ENCODE data around the gene MRPL20. TPM values are rescaled to one million over a fixed set of nuclear protein-coding genes. Genes with fewer than 3 reads are reported as not detected.
"Not testable (repeated sequence)": the region's sequence is repeated elsewhere in the genome, so short reads cannot be mapped to it uniquely, and the experiment has no call there.

Gene MRPL20
- total RNA-seq, 2 donors from 2014 or later: 72.8 to 85.9 TPM

- ATAC-seq (peak; percentile 50), DNase-seq (peak; percentile 76 to 91 (median 87))
- peaks cover 71% of the 10 kb centered on the region for H3K4me1 ChIP-seq
- intact Hi-C loops (cut with DNase I): no loop called here
- H3K27me3 ChIP-seq: no peaks in the 10 kb centered on the region
- peak overlapping the region; percentile 78 to 94 (median 93) for H3K27ac ChIP-seq
- TF ChIP-seq, protein P1, sequence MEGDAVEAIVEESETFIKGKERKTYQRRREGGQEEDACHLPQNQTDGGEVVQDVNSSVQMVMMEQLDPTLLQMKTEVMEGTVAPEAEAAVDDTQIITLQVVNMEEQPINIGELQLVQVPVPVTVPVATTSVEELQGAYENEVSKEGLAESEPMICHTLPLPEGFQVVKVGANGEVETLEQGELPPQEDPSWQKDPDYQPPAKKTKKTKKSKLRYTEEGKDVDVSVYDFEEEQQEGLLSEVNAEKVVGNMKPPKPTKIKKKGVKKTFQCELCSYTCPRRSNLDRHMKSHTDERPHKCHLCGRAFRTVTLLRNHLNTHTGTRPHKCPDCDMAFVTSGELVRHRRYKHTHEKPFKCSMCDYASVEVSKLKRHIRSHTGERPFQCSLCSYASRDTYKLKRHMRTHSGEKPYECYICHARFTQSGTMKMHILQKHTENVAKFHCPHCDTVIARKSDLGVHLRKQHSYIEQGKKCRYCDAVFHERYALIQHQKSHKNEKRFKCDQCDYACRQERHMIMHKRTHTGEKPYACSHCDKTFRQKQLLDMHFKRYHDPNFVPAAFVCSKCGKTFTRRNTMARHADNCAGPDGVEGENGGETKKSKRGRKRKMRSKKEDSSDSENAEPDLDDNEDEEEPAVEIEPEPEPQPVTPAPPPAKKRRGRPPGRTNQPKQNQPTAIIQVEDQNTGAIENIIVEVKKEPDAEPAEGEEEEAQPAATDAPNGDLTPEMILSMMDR (IDR thresholded peaks at IDR 0.05): peak in 5 of 7 experiments; percentile 12 to 42 (median 29)
- TF ChIP-seq POLR2A (IDR thresholded peaks at IDR 0.05): peak in 2 of 3 donors; percentile 38 to 50
- no peaks in the 10 kb centered on the region for H3K36me3 ChIP-seq (replicated peaks in 1 of 2; ENCODE audit: insufficient read depth in 1 of 2, low read depth in 2 of 2)
- H3K9me3 ChIP-seq: no peaks in the 10 kb centered on the region
- no peak overlapping the region for H3K4me3 ChIP-seq
- 8 to 30% methylated on average over 14 to 22 of the region's 35 CpGs for WGBS, 2 donors
Observed at GRCh38 chr1:1430114-1430982, 23.3 kb upstream of the MRPL20 start.

GRCh38 chr1:1429671-1430073, 22.6 kb upstream of the MRPL20 start:
- Histone ChIP-seq H3K27ac (peak overlapping the region; percentile 78 to 94 (median 93)), H3K36me3 (replicated peaks in 1 of 2; ENCODE audit: insufficient read depth in 1 of 2, low read depth in 2 of 2) (no peaks in the 10 kb centered on the region), H3K4me1 (peaks cover 64% of the 10 kb centered on the region), H3K9me3 (no peaks in the 10 kb centered on the region), H3K4me3 (no peak overlapping the region), H3K27me3 (no peaks in the 10 kb centered on the region)
- 59 to 66% methylated on average over 6 of the region's 6 CpGs for WGBS, 2 donors
- no peak for DNase-seq
- ATAC-seq: no peak
- intact Hi-C loops (cut with DNase I): no loop called here
- TF ChIP-seq, protein P1 (IDR thresholded peaks at IDR 0.05): no peak
- TF ChIP-seq POLR2A (IDR thresholded peaks at IDR 0.05): no peak

DNA sequence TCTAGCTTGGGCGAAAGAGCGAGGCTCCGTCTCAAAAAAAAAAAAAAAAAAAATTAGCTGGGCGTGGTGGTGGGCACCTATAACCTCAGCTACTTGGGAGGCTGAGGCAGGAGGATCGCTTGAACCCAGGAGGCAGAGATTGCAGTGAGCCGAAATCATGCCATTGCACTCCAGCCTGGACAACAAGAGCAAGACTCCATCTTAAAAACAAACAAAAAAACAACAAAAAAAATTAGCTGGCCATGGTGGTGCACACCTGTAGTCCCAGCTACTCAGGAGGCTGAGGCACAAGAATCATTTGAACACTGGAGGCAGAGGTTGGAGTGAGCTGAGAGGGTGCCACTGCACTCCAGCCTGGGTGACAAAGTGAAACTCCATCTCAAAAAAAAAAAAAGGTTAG, 21.9 kb upstream of the MRPL20 start:
- DNase-seq; H3K27me3 ChIP-seq; intact Hi-C loops (cut with DNase I); H3K9me3 ChIP-seq; ATAC-seq; H3K4me3 ChIP-seq; H3K36me3 ChIP-seq (replicated peaks in 1 of 2; ENCODE audit: insufficient read depth in 1 of 2, low read depth in 2 of 2): not testable (repeated sequence)
- peak overlapping the region in 1 of 4 donors; percentile 94 for H3K27ac ChIP-seq
- H3K4me1 ChIP-seq: peaks cover 57% of the 10 kb centered on the region
- WGBS, 2 donors: 93 to 96% methylated on average over 6 of the region's 6 CpGs

- no peaks in the 10 kb centered on the region for H3K36me3 ChIP-seq (replicated peaks in 1 of 2; ENCODE audit: insufficient read depth in 1 of 2, low read depth in 2 of 2)
- no peak overlapping the region for H3K4me3 ChIP-seq
- H3K9me3 ChIP-seq: no peaks in the 10 kb centered on the region
- no peak overlapping the region for H3K27ac ChIP-seq
- intact Hi-C loops (cut with DNase I): no loop called here
- no peak for ATAC-seq
- 81 to 82% methylated on average over 8 to 15 of the region's 19 CpGs for WGBS, 2 donors
- TF ChIP-seq, protein P1 (IDR thresholded peaks at IDR 0.05): no peak
- no peak for TF ChIP-seq POLR2A (IDR thresholded peaks at IDR 0.05)
- H3K4me1 ChIP-seq: peaks cover 49% of the 10 kb centered on the region
- no peaks in the 10 kb centered on the region for H3K27me3 ChIP-seq
- DNase-seq: no peak
Observed at GRCh38 chr1:1428174-1428573, 21.1 kb upstream of the MRPL20 start.

GRCh38 chr1:1427820-1428148, 20.7 kb upstream of the MRPL20 start:
- peaks cover 45% of the 10 kb centered on the region for H3K4me1 ChIP-seq
- TF ChIP-seq, protein P1 (IDR thresholded peaks at IDR 0.05): no peak
- no peak for TF ChIP-seq POLR2A (IDR thresholded peaks at IDR 0.05)
- ATAC-seq (no peak), DNase-seq (no peak)
- H3K4me3 ChIP-seq: no peak overlapping the region
- H3K36me3 ChIP-seq (replicated peaks in 1 of 2; ENCODE audit: insufficient read depth in 1 of 2, low read depth in 2 of 2): no peaks in the 10 kb centered on the region
- H3K27ac ChIP-seq: peak overlapping the region in 1 of 4 donors; percentile 34
- no CpG with 5 or more reads among the region's 22 CpGs for WGBS, 2 donors
- intact Hi-C loops (cut with DNase I): no loop called here
- H3K27me3 ChIP-seq: no peaks in the 10 kb centered on the region
- H3K9me3 ChIP-seq: no peaks in the 10 kb centered on the region

Measured in body of pancreas (tissue), 4 donors.